Activated naive CD8-positive, alpha-beta T cell treated with anti-CD3 and anti-CD28 coated beads, Interleukin-2, amount 50 U/mL, for 16 hours (primary cell): Measurements from ENCODE around the gene TSPAN9.

Experiments
- DNase-seq: peaks from one replicate; pipeline ENCODE4 v3.0.0-alpha.2; 2020; ENCODE audit warnings: low read depth, low spot score

The TSPAN9 gene

GRCh38 chr12:3077572-3078081 is 448 bp downstream of the TSPAN9 start:
- DNase-seq = no peak

- DNase-seq = no peak
Measured at GRCh38 chr12:3078086-3078820, 1.1 kb downstream of the TSPAN9 start.

DNA sequence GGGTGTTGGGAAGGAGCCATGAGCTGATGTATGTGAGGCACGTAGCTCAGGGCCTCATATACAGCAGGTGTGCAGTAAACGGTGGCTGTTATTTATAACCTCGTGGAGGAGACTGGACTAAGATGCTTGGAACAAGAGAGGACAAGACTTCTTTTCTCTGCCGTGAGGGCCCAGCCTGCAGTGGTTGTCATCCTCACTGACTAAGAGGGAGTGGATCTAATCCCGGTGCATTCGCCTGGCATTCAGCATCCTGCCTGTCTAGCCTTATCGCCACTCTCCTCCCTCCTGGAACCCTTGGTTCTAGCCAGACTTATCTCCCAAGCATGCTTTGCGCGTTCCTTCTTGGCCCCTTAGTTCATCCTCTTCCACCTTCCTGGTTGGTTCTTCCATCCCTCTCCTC is 3.9 kb downstream of the TSPAN9 start:
- no peak for DNase-seq

DNA sequence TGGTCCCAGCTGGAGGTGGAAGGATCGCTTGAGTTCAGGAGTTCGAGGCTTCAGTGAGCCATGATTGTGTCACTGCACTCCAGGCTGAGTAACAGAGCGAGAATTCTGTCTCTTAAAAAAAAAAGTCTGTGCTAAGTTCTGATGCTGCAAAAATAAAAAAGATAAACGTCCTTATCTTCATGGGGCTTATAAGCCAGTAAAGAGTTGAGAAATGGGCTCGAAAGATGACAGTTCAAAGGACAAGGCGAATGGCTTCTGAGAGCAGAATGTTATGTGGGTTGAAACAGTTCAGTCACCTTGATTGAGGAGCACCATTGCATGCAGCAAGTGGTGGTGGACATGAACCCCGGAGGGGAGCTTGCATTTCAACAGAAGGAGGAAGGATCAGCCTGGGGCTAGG is 4.7 kb downstream of the TSPAN9 start:
- DNase-seq = no peak

- DNase-seq = no peak
Measured at GRCh38 chr12:3083241-3083920, 6.2 kb downstream of the TSPAN9 start.

DNA sequence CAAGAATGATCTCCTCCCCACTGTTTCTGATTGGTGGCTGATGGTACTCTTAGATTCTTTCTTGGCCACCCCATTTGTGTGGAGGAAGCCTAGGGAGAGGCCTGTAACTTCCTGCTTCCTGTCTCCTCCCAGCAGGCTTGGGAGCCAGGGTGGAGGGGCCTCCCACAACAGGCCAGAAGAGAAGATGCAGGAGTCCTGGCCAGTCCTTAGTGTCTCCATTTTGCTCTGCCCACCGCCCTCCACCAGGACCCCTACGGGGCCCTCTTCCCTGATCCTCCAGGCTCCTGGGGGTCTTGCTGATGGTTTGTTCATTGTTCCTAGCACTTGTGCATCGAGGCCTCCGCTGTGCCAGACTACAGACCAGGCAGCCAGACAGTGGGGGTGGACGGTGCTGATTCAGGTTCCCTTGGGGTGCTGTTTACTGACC is 6.8 kb downstream of the TSPAN9 start:
- no peak for DNase-seq

DNA sequence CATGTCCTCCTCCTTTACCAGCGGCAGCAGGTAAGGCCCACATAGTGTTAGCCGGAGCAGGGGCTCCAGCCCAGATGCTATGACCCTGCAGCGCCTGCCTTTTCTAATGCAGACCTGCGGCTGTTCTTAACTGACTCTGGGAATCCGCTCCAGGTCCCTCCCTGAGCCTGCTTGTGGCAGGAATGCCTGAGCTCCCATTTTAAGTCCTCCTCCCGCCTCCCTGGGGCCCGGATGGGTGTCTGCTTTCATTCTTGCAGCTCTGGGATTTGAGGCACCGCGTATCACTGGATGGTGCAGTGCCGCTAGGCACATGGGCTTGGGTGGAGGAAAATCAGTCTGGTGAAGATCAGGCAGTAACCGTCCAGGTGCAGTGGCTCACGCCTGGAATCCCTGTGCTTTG is 7.6 kb downstream of the TSPAN9 start:
- DNase-seq = no peak

- no peak for DNase-seq
Measured at GRCh38 chr12:3085341-3086139, 8.4 kb downstream of the TSPAN9 start.

DNA sequence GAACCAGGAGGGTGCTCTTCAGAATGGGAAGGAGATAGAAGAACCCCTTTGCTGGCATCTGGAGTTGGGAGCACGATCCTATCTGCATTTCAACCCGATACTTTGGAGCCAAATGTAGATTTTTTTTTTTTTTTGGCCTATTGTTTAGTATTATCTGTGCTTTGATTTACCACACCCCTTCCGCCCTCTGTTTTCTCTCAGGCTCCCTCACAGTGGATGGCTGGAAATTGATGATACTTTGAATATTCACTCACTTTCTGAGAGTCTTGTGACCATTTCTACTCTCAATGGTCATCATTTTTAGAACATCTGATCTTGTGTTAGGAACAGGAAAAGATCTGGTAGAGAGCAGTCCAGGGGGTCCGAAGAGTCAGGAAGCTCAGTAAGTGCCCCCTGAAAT is 9.0 kb downstream of the TSPAN9 start:
- DNase-seq = no peak

- DNase-seq = no peak
Measured at GRCh38 chr12:3086729-3087323, 9.6 kb downstream of the TSPAN9 start.

GRCh38 chr12:3087758-3088650 is 10.8 kb downstream of the TSPAN9 start:
- DNase-seq = no peak

DNA sequence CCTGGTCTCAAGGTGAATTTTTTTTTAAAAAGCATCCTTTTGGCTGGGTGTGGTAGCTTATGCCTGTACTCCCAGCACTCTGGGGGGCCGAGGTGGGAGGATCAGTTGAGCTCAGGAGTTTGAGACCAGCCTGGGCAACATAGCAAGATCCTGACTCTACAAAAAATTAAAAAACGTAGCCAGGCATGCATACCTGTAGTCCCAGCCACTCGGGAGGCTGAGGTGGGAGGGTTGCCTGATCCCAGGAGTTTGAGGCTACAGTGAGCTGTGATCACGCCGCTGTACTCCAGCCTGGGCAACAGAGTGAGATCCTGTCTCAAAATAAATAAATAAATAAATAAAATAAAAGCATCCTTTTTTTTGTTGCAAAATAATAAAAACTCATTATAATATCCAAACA is 12.4 kb downstream of the TSPAN9 start:
- DNase-seq = no peak

DNA sequence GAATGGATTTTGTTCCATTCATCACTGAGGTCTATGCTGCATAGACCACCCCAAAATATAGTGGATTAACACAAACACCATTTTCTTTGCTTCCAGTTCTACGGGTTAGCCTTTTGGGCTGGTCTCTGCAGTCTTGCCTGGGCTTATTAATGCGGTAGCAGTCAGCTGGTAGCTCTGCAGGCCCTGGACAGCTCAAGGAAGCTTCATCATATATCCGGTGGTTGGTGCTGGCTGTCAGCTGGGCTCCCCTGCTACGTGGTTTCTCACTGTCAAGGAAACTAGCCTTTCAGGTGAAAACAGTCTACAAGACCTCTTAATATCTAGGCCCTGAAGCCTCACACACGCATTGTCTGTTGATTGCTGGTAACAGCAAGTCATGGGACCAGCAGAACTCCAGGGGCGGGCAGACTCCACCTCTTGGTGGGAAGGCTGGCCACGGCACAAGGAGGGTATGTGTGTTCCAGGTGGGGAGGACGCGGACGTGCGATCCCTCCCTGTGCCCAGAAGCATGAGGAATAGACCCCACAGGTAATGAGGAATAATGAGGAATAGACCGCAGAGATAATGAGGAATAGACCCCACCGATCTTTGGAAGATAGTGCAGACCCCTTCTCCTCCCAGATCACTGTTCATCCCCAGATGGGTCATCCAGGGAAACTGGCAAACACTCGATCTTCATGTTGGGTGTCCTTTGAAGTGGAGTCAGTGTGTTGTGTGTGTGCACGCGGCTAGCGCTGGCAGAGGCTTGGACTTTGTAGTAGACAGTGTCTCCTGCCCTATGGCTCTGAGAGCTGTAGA is 13.3 kb downstream of the TSPAN9 start:
- no peak for DNase-seq

- DNase-seq = no peak
Measured at GRCh38 chr12:3091038-3091319, 13.8 kb downstream of the TSPAN9 start.

GRCh38 chr12:3091382-3092241 is 14.4 kb downstream of the TSPAN9 start:
- no peak for DNase-seq

DNA sequence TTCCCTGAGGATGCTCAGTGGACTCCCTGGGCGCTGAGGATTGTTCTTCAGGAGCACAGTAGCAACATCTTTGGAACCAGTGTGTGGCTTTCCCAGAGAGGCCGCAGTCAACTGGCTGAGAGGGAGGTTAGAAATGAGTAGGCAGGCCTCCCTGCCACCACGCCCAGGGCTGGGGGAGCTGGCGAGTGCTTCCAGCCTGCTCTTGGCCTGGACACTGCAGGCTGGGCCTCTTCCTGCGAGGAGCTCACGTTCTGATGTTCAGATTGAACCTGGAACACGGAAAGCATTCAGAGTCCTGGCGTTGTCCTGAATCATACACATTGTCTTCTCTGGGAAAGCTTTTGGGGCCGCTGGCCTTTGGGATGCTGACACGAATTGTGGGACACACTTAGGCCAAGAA is 15.6 kb downstream of the TSPAN9 start:
- no peak for DNase-seq

- DNase-seq = no peak
Measured at GRCh38 chr12:3097186-3097804, 20.1 kb downstream of the TSPAN9 start.

DNA sequence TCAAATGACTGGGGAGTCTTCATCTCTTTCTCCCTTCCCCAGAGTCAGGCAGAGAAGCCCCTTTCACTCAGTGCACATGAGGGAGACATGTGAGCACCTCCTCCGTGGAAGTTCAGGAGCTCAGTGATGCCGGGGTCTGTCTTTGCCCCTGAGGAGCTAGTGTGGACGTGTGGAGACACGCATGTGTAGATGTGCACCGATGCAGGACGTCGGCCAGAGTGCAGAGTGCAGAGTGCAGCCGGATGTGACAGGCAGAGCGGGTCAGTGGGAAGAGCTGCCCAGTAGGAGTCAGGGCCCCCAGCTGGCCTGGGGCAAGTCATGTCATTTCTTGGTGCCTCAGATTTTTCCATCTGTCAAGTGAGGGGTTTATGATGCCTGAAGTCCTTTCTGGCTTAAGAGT is 20.7 kb downstream of the TSPAN9 start:
- DNase-seq = no peak

DNA sequence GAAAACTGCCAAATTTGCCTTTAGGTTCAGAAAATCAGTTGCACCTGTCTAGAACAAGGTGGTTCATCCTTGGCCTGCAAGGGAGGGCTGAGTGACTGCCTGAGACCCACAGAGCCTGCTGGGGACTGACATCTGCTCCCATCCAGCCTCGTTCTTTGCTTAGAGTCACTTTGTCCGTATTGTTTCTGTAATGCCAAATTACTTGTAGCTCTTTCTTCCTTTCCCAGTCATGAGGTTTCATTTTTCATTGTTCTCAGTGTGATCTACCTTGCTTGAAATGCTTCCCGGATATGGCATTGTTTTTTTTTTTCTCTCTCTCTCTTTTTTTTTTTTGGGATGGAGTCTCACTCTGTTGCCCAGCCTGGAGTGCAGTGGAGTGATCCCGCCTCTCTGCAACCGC is 21.3 kb downstream of the TSPAN9 start:
- DNase-seq = no peak
